ENCODE results near the gene RESF1. TPM values are rescaled to one million over a fixed set of nuclear protein-coding genes. Genes with fewer than 3 reads are reported as not detected.

The RESF1 gene
- 15.4 and 26.6 TPM in 2 replicates for total RNA-seq

GRCh38 chr12:31959161-31959700 lies at the start of gene RESF1:
TSS of gene RESF1 (plus strand) at chr12:31959415. CDS start at chr12:31980956, 21,541 bp downstream.

Other genes starting within 250 kb of the RESF1 start
- gene AMN1, start 230.4 kb upstream of the RESF1 start, total RNA-seq, result 7.6 and 10.2 TPM in 2 replicates
- 10.9 and 11.2 TPM in 2 replicates for gene BICD1, start 147.4 kb downstream of the RESF1 start, total RNA-seq